ENCODE data around the gene ZBTB42. TPM values are rescaled to one million over a fixed set of nuclear protein-coding genes. Genes with fewer than 3 reads are reported as not detected.

Gene ZBTB42
- total RNA-seq, 1 experiment from 2014 or later: 6.4 TPM

- TF ChIP-seq ZNF512 (CRISPR knock-in tag; IDR thresholded peaks at IDR 0.05; ENCODE audit: borderline replicate concordance) (no peak), NFATC4 (CRISPR knock-in tag; IDR thresholded peaks at IDR 0.05) (no peak)
Measured at GRCh38 chr14:104758981-104759969, 41.6 kb upstream of the ZBTB42 start (continued).

GRCh38 chr14:104765517-104765916, 35.4 kb upstream of the ZBTB42 start:
- Mint-ChIP-seq H3K27me3 (ENCODE audit: low read depth) (no peaks in the 10 kb centered on the region; the same call in 1 of the 2 replicates), H3K4me3 (no peak overlapping the region; the same call in 1 of the 2 replicates), H3K9me3 (peaks cover 11% of the 10 kb centered on the region), H3K4me1 (peaks cover 26% of the 10 kb centered on the region), H3K36me3 (peaks cover 16% of the 10 kb centered on the region), H3K27ac (no peak overlapping the region)
- ChIA-PET CTCF (interaction anchor here (2.3 kb wide), 1 partner anchor 12 kb away, joined by 8 read pairs; the partner anchor contains the start of gene SIVA1), POLR2A (no interaction called here)
- ATAC-seq (no peak), DNase-seq (ENCODE audit: low spot score) (no peak)
- no peak for TF ChIP-seq FOXJ3 (CRISPR knock-in tag; IDR thresholded peaks at IDR 0.05; ENCODE audit: borderline replicate concordance)
- TF ChIP-seq USF1 (CRISPR knock-in tag; IDR thresholded peaks at IDR 0.05): no peak
- TF ChIP-seq SMAD4 (CRISPR knock-in tag; IDR thresholded peaks at IDR 0.05): no peak
- no peak for TF ChIP-seq MXD4 (CRISPR knock-in tag; IDR thresholded peaks at IDR 0.05; ENCODE audit: borderline replicate concordance)
- TF ChIP-seq NFATC4 (CRISPR knock-in tag; IDR thresholded peaks at IDR 0.05): no peak
- TF ChIP-seq IRF2 (CRISPR knock-in tag; IDR thresholded peaks at IDR 0.05; ENCODE audit: borderline replicate concordance, low read depth): no peak
- no peak for TF ChIP-seq ZBTB43 (CRISPR knock-in tag; IDR thresholded peaks at IDR 0.05)
- TF ChIP-seq NFYB (CRISPR knock-in tag; conservative IDR thresholded peaks at IDR 0.05; ENCODE audit: low read depth): no peak

- CTCF ChIA-PET: interaction anchor here (1.2 to 2.3 kb wide), 2 partner anchors 13 to 60 kb away, joined by 7 to 8 read pairs; partner anchors contain the start of gene SIVA1
- no peak for DNase-seq (ENCODE audit: low spot score)
- H3K9me3 Mint-ChIP-seq: peaks cover 17% of the 10 kb centered on the region
- POLR2A ChIA-PET: no interaction called here
- H3K36me3 Mint-ChIP-seq: peaks cover 23% of the 10 kb centered on the region
- peak overlapping the region; percentile 31; the same call in 1 of the 2 replicates for H3K27ac Mint-ChIP-seq
- H3K4me1 Mint-ChIP-seq: peaks cover 18% of the 10 kb centered on the region
- H3K4me3 Mint-ChIP-seq: peak overlapping the region; percentile 50
- ATAC-seq: no peak
- no peaks in the 10 kb centered on the region; the same call in 1 of the 2 replicates for H3K27me3 Mint-ChIP-seq (ENCODE audit: low read depth)
- no peak for TF ChIP-seq JUN (CRISPR knock-in tag; IDR thresholded peaks at IDR 0.05)
- no peak for TF ChIP-seq KAT7 (CRISPR knock-in tag; IDR thresholded peaks at IDR 0.05; ENCODE audit: borderline replicate concordance)
- TF ChIP-seq MXD4 (CRISPR knock-in tag; IDR thresholded peaks at IDR 0.05; ENCODE audit: borderline replicate concordance): no peak
- TF ChIP-seq PRRX2 (CRISPR knock-in tag; IDR thresholded peaks at IDR 0.05): no peak
- no peak for TF ChIP-seq FOXK1 (CRISPR knock-in tag; IDR thresholded peaks at IDR 0.05)
- TF ChIP-seq SOX15 (CRISPR knock-in tag; IDR thresholded peaks at IDR 0.05): no peak
- no peak for TF ChIP-seq ATF6 (CRISPR knock-in tag; IDR thresholded peaks at IDR 0.05)
- no peak for TF ChIP-seq JAZF1 (CRISPR knock-in tag; IDR thresholded peaks at IDR 0.05)
- no peak for TF ChIP-seq ZNF416 (CRISPR knock-in tag; IDR thresholded peaks at IDR 0.05)
- TF ChIP-seq ATF2 (CRISPR knock-in tag; IDR thresholded peaks at IDR 0.05; ENCODE audit: borderline replicate concordance, low read depth): no peak
- no peak for TF ChIP-seq ZSCAN18 (CRISPR knock-in tag; IDR thresholded peaks at IDR 0.05)
Measured at GRCh38 chr14:104766256-104766862, 34.5 kb upstream of the ZBTB42 start.

All from WTC11 (cell line).